ENCODE results near the gene KCNT2. TPM values are rescaled to one million over a fixed set of nuclear protein-coding genes. Genes with fewer than 3 reads are reported as not detected.
A peak's percentile ranks its signal among the peaks of the same experiment; 100 is the strongest.

The KCNT2 gene
- polyA plus RNA-seq, 1 donor from 2014 or later = 21.4 TPM

DNA sequence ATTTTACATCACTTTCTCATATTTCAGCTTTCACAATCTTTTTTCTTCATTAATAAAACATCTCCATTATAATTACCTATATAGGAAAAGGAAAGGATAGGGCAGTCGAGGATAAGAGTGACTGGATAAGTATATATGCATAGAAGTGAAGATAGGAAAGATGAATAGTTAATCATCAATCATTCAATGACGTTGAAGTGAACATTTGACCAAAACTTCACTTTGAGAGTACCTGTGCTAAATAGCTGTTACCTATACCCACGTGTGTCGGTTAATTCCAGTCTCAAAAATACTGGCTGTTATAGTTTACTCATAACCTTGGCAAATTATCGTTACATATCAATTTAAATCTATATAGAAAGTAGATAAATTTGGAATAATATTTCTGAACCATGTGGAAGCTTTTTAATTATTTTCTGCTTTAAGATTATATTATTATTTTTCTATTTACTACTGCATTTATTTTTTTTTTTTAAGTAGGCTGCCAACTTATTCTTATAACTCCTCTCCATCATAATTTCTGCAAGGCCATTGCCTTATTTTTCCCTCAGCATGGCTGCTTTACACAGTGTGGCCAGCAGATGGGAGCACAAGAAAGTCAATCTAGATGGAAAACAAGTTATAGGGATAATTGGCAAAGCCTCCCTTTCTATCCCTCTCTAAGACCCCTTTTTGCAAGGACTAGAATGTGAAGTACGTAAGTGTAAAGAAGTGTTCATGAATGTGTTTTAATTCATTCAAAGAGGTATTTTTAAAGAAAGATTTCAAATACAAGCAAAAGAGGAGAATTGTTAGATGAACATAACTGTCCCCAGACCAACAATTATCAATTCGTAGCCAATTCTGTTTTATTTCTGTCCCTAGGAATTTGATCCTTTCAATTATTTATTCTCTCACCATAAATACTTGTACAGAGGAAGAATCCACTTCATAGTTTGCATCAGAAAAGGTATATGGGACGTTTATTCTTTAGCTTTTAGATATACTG lies 290.4 kb downstream of the KCNT2 start:
- Histone ChIP-seq H3K36me3 (ENCODE audit: insufficient read depth, low read length) (no peaks in the 10 kb centered on the region), H3K27me3 (ENCODE audit: insufficient read depth, low read depth, low read length) (no peaks in the 10 kb centered on the region), H3K27ac (ENCODE audit: low read length) (no peak overlapping the region), H4K20me1 (ENCODE audit: insufficient read depth) (no peaks in the 10 kb centered on the region), H3K9me3 (ENCODE audit: low read length) (no peaks in the 10 kb centered on the region), H3K9me2 (ENCODE audit: insufficient read depth, low read length) (no peaks in the 10 kb centered on the region), H3K4me2 (ENCODE audit: low read length) (no peak overlapping the region), H3F3A (ENCODE audit: insufficient read depth, low read length, poor library complexity, severe bottlenecking) (no peaks in the 10 kb centered on the region), H2AFZ (ENCODE audit: low read depth, low read length) (no peak overlapping the region), H3K9ac (ENCODE audit: low read length) (no peak overlapping the region), H3K4me3 (ENCODE audit: low read length) (no peak overlapping the region), H3K79me2 (replicated peaks; ENCODE audit: insufficient read depth, low read length) (no peaks in the 10 kb centered on the region)
- TF ChIP-seq, protein P1, sequence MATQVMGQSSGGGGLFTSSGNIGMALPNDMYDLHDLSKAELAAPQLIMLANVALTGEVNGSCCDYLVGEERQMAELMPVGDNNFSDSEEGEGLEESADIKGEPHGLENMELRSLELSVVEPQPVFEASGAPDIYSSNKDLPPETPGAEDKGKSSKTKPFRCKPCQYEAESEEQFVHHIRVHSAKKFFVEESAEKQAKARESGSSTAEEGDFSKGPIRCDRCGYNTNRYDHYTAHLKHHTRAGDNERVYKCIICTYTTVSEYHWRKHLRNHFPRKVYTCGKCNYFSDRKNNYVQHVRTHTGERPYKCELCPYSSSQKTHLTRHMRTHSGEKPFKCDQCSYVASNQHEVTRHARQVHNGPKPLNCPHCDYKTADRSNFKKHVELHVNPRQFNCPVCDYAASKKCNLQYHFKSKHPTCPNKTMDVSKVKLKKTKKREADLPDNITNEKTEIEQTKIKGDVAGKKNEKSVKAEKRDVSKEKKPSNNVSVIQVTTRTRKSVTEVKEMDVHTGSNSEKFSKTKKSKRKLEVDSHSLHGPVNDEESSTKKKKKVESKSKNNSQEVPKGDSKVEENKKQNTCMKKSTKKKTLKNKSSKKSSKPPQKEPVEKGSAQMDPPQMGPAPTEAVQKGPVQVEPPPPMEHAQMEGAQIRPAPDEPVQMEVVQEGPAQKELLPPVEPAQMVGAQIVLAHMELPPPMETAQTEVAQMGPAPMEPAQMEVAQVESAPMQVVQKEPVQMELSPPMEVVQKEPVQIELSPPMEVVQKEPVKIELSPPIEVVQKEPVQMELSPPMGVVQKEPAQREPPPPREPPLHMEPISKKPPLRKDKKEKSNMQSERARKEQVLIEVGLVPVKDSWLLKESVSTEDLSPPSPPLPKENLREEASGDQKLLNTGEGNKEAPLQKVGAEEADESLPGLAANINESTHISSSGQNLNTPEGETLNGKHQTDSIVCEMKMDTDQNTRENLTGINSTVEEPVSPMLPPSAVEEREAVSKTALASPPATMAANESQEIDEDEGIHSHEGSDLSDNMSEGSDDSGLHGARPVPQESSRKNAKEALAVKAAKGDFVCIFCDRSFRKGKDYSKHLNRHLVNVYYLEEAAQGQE (IDR thresholded peaks at IDR 0.05; ENCODE audit: borderline replicate concordance) = no peak
- TF ChIP-seq MXI1 (conservative IDR thresholded peaks at IDR 0.05; ENCODE audit: poor library complexity, severe bottlenecking) = no peak
- TF ChIP-seq CTCF (IDR thresholded peaks at IDR 0.05; ENCODE audit: poor library complexity, severe bottlenecking) = peak; percentile 74
- TF ChIP-seq POLR2AphosphoS5 (IDR thresholded peaks at IDR 0.05) = no peak
- TF ChIP-seq SMC3 (conservative IDR thresholded peaks at IDR 0.05; ENCODE audit: poor library complexity) = peak; percentile 82
- no peak for TF ChIP-seq EZH2 (IDR thresholded peaks at IDR 0.05; ENCODE audit: borderline replicate concordance, insufficient read depth, low read length, poor library complexity, severe bottlenecking)
- TF ChIP-seq RAD21 (conservative IDR thresholded peaks at IDR 0.05) = peak; percentile 79
- no peak for TF ChIP-seq EP300 (conservative IDR thresholded peaks at IDR 0.05; ENCODE audit: poor library complexity, severe bottlenecking)
- TF ChIP-seq TAF1 (IDR thresholded peaks at IDR 0.05; ENCODE audit: low read depth) = no peak

GRCh38 chr1:196312739-196313138 lies 295.5 kb downstream of the KCNT2 start:
- Histone ChIP-seq H3K27ac (ENCODE audit: low read length) (no peak overlapping the region), H3K9me3 (ENCODE audit: low read length) (no peaks in the 10 kb centered on the region), H3K9ac (ENCODE audit: low read length) (no peak overlapping the region), H2AFZ (ENCODE audit: low read depth, low read length) (no peak overlapping the region), H4K20me1 (ENCODE audit: insufficient read depth) (no peaks in the 10 kb centered on the region), H3K4me3 (ENCODE audit: low read length) (no peak overlapping the region), H3K4me2 (ENCODE audit: low read length) (no peak overlapping the region), H3F3A (ENCODE audit: insufficient read depth, low read length, poor library complexity, severe bottlenecking) (no peaks in the 10 kb centered on the region), H3K9me2 (ENCODE audit: insufficient read depth, low read length) (no peaks in the 10 kb centered on the region), H3K36me3 (ENCODE audit: insufficient read depth, low read length) (no peaks in the 10 kb centered on the region), H3K27me3 (ENCODE audit: insufficient read depth, low read depth, low read length) (no peaks in the 10 kb centered on the region), H3K79me2 (replicated peaks; ENCODE audit: insufficient read depth, low read length) (no peaks in the 10 kb centered on the region)
- TF ChIP-seq SMC3 (conservative IDR thresholded peaks at IDR 0.05; ENCODE audit: poor library complexity) = no peak
- no peak for TF ChIP-seq MXI1 (conservative IDR thresholded peaks at IDR 0.05; ENCODE audit: poor library complexity, severe bottlenecking)
- TF ChIP-seq EZH2 (IDR thresholded peaks at IDR 0.05; ENCODE audit: borderline replicate concordance, insufficient read depth, low read length, poor library complexity, severe bottlenecking) = no peak
- TF ChIP-seq, protein P1 (IDR thresholded peaks at IDR 0.05; ENCODE audit: borderline replicate concordance) = no peak
- TF ChIP-seq RAD21 (conservative IDR thresholded peaks at IDR 0.05) = no peak
- no peak for TF ChIP-seq TAF1 (IDR thresholded peaks at IDR 0.05; ENCODE audit: low read depth)
- TF ChIP-seq EP300 (conservative IDR thresholded peaks at IDR 0.05; ENCODE audit: poor library complexity, severe bottlenecking) = no peak
- no peak for TF ChIP-seq CTCF (IDR thresholded peaks at IDR 0.05; ENCODE audit: poor library complexity, severe bottlenecking)
- no peak for TF ChIP-seq POLR2AphosphoS5 (IDR thresholded peaks at IDR 0.05)

Data from neural cell (in vitro differentiated cells).